HUES64 (cell line): ENCODE measurements around the gene EHD2.
"Not testable (repeated sequence)": the region's sequence is repeated elsewhere in the genome, so short reads cannot be mapped to it uniquely, and the experiment has no call there.

Source experiments
- H3K27ac ChIP-seq: 2 replicates; pipeline ENCODE4 v1.7.0; 2013; ENCODE audit warnings: low read depth, low read length, inconsistent platforms
- H3K27me3 ChIP-seq: 2 replicates; pipeline ENCODE4 v1.6.1; 2013; ENCODE audit warnings: mild to moderate bottlenecking, low read length; ENCODE audit not compliant: insufficient read depth
- H3K36me3 ChIP-seq: 2 replicates; pipeline ENCODE4 v1.6.1; 2013; ENCODE audit warnings: mild to moderate bottlenecking, low read length; ENCODE audit not compliant: insufficient read depth
- H3K4me1 ChIP-seq: 2 replicates; pipeline ENCODE4 v1.6.1; 2013; ENCODE audit warnings: mild to moderate bottlenecking, low read length, moderate library complexity; ENCODE audit not compliant: insufficient read depth
- H3K4me3 ChIP-seq: 2 replicates; pipeline ENCODE4 v1.5.1; 2013; ENCODE audit warnings: mild to moderate bottlenecking, low read length, moderate library complexity
- H3K9ac ChIP-seq: 2 replicates; pipeline ENCODE4 v1.6.1; 2013; ENCODE audit warnings: mild to moderate bottlenecking, low read depth, low read length
- H3K9me3 ChIP-seq: 2 replicates; pipeline ENCODE4 v1.6.1; 2013; ENCODE audit warnings: low read depth, low read length; ENCODE audit not compliant: insufficient read depth
- WGBS: fragments of 150-250, 120-280 bp; methylation state at CpG from one replicate; pipeline ENCODE4 v1.1.7; 2013; ENCODE audit warnings: missing lambda C conversion rate; 5-methylcytosine and 5-hydroxymethylcytosine counted together

EHD2 gene

DNA sequence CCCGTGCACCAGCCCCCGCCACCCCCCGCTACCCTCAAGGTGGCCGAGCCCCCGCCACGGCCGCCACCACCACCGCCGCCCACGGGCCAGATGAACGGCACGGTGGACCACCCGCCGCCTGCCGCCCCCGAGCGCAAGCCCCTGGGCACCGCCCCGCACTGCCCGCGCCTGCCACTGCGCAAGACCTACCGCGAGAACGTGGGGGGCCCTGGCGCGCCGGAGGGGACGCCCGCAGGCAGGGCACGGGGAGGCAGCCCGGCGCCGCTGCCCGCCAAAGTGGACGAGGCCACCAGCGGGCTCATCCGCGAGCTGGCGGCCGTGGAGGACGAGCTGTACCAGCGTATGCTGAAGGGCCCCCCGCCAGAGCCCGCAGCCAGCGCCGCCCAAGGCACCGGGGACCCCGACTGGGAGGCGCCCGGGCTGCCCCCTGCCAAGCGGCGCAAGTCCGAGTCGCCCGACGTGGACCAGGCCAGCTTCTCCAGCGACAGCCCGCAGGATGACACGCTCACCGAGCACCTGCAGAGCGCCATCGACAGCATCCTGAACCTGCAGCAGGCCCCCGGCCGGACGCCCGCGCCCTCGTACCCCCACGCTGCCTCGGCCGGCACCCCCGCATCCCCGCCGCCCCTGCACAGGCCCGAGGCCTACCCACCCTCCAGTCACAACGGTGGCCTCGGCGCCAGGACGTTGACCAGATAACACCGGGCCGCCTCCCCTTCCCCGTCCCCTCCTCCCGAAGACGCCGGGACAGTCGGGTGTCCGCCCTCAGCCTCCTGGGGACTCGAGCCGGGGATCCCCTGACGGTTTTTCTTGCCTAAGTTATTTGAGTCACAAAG, 11.3 kb upstream of the EHD2 start:
- Histone ChIP-seq H3K9me3 (no peaks in the 10 kb centered on the region), H3K27ac (no peak overlapping the region), H3K4me3 (no peak overlapping the region), H3K4me1 (no peaks in the 10 kb centered on the region), H3K36me3 (peaks cover 34% of the 10 kb centered on the region), H3K9ac (no peak overlapping the region), H3K27me3 (no peaks in the 10 kb centered on the region)
- WGBS: 95% methylated on average over 91 of the region's 91 CpGs

DNA sequence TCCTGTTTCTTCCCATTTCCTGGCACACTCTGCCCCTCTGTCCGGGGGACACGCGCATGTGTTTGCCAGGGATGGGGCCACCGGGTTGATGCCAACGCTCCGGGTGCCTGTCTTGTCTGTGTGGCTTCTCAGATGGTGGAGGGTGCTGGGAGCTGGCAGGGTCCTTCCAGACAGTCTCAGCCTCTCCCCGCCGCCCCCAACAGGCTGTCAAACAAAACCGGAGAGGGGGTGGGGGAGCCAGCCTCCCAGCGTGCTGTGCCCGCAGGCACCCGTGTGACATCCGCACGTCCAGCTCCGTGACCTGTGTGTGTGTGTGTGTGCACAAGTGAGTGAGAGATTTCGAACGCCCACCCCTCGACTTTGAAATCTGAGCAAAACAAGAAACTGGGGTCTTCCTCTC, 10.6 kb upstream of the EHD2 start:
- H3K4me1 ChIP-seq: no peaks in the 10 kb centered on the region
- H3K4me3 ChIP-seq: no peak overlapping the region
- H3K9me3 ChIP-seq: no peaks in the 10 kb centered on the region
- 96% methylated on average over 18 of the region's 18 CpGs for WGBS
- H3K27me3 ChIP-seq: no peaks in the 10 kb centered on the region
- peaks cover 34% of the 10 kb centered on the region for H3K36me3 ChIP-seq
- H3K9ac ChIP-seq: no peak overlapping the region
- no peak overlapping the region for H3K27ac ChIP-seq

DNA sequence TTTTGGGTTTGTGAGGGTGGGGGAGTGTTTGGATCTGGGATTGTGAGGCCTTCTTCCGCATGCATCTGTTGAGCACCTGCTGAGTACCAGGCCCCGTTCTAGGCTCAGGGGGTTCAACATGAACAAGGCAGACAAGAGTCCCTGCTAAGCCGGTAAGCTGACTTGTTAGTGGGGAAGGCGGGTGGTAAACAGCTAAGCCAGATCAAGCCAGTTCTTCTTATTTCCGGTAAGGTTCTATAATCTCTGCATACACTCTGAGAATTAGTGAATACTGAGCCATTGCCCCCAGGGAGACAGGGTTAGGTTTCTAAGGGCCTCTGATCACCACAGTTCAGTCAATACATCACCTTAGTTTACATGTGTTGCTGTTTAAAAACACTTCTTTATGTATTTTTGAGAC, 9.9 kb upstream of the EHD2 start:
- no peak overlapping the region for H3K9ac ChIP-seq
- no peaks in the 10 kb centered on the region for H3K9me3 ChIP-seq
- no peak overlapping the region for H3K27ac ChIP-seq
- H3K27me3 ChIP-seq: no peaks in the 10 kb centered on the region; the same call in 1 of the 2 replicates
- WGBS: 93% methylated on average over 5 of the region's 5 CpGs
- no peaks in the 10 kb centered on the region for H3K4me1 ChIP-seq
- H3K36me3 ChIP-seq: peaks cover 33% of the 10 kb centered on the region
- no peak overlapping the region for H3K4me3 ChIP-seq

DNA sequence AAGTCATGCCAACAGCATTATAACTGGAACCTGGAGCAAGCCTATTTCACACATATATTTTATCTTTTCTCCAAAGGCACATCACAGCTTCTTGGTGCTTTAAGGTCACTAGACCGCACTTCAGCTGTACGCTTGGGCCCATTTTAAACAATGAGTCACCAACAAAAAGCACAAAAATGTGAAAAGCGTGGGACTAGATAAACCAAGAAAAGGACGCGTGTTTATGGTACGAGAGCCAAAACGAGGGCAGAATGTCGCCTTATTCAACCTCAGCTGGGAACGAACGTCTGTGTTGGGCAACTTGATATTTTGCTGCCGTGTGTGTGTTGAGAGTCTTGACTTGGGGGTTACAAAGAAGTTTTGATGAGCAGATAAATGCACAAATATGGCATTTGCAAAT, 9.2 kb upstream of the EHD2 start:
- 93% methylated on average over 11 of the region's 11 CpGs for WGBS

DNA sequence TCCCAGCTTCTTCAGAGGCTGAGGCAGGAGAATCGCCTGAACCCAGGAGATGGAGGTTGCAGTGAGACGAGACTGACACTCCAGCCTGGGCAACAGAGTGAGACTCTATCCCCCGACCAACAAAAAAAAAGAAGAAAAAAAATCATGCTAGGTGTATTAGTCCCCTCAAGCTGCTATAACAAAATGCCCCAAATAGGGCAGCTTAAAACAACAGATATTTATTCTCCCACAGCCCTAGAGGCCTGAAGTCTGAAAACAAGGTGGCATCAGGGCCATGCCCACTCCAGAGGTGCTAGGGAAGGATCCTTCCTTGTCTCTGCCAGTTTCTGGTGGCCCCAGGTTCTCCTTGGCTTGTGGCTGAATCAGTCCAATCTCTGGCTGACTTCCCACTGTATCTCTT, 8.6 kb upstream of the EHD2 start:
- Histone ChIP-seq H3K36me3 (peaks cover 24% of the 10 kb centered on the region), H3K9ac (no peak overlapping the region), H3K4me1 (no peaks in the 10 kb centered on the region), H3K9me3 (no peaks in the 10 kb centered on the region), H3K4me3 (no peak overlapping the region), H3K27me3 (no peaks in the 10 kb centered on the region; the same call in 1 of the 2 replicates), H3K27ac (no peak overlapping the region)
- 92% methylated on average over 3 of the region's 3 CpGs for whole genome bisulfite sequencing

More for the DNA sequence above, 9.2 kb upstream of the EHD2 start:
- no peaks in the 10 kb centered on the region for H3K4me1 ChIP-seq
- no peak overlapping the region for H3K9ac ChIP-seq
- peaks cover 26% of the 10 kb centered on the region for H3K36me3 ChIP-seq
- no peaks in the 10 kb centered on the region for H3K9me3 ChIP-seq
- H3K27ac ChIP-seq: no peak overlapping the region
- H3K4me3 ChIP-seq: no peak overlapping the region
- no peaks in the 10 kb centered on the region; the same call in 1 of the 2 replicates for H3K27me3 ChIP-seq

DNA sequence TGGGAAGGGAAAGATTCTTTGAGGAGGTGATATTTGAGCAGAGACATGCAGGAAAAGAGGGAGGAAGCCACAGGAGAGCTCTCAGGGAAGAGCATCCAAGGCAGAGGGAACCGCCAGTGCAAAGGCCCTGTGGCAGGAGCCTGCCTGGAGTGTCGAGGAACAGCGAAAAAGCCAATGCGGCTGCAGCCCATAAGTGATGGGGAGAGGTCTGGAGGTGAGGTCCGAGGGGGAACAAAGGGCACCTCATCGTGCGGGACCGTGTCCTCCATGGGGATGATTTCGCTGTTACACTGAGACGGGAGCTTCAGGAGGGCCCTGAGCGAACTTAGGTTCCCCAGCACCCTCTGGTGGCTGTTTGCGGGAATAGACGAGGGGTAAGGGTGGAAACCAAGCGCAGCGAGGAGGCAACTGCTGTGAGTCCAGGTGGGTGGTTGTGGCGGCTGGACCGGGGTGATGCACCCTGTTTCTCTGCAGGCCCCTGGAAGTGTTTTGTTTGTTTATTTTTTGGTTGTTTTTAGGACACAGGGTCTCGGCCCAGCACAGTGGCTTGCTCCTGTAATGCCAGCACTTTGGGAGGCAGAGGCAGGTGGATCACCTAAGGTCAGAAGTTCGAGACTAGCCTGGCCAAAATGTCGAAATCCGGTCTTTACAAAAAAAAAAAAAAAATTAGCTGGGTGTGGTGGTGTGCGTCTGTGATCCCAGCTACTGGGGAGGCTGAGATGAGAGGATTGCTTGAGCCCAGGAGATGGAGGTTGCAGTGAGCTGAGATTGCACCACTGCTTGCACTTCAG, 5.9 kb upstream of the EHD2 start:
- H3K4me1 ChIP-seq: no peaks in the 10 kb centered on the region
- no peaks in the 10 kb centered on the region for H3K9me3 ChIP-seq
- no peaks in the 10 kb centered on the region; the same call in 1 of the 2 replicates for H3K27me3 ChIP-seq
- H3K9ac ChIP-seq: no peak overlapping the region
- no peak overlapping the region for H3K4me3 ChIP-seq
- WGBS: 32% methylated on average over 22 of the region's 22 CpGs
- H3K36me3 ChIP-seq: peaks cover 8% of the 10 kb centered on the region
- no peak overlapping the region for H3K27ac ChIP-seq

DNA sequence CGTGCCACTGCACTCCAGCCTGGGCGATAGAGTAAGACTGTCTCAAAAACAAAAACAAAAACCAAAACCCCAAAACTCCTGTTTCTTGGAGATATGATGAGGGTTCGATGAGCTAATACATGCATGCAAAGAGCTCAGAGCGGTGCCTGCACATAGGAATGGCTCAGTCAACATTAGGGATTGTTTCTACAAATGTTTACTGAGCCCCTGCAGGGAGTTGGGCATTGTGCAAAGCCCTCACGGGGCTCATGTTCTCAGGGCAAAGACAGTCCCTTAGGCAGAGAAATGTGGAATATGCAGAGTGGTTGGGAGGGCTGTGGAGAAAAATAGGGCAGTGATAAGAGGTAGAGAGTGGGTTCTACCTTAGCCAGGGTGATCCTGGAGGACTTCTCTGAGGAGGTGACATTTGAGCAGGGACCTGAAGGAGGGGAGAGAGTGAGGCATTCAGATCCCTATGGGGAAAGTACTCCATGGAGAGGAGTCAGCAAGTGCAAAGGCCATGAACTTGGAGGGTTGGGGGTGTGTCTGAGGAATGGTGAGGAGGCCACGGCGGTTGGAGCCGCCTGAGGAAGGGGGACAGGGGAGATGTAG, 1.5 kb upstream of the EHD2 start:
- Histone ChIP-seq H3K4me1 (no peaks in the 10 kb centered on the region), H3K36me3 (no peaks in the 10 kb centered on the region), H3K9ac (no peak overlapping the region), H3K27me3 (no peaks in the 10 kb centered on the region; the same call in 1 of the 2 replicates), H3K4me3 (no peak overlapping the region), H3K9me3 (no peaks in the 10 kb centered on the region), H3K27ac (no peak overlapping the region)
- WGBS: 64% methylated on average over 8 of the region's 8 CpGs

DNA sequence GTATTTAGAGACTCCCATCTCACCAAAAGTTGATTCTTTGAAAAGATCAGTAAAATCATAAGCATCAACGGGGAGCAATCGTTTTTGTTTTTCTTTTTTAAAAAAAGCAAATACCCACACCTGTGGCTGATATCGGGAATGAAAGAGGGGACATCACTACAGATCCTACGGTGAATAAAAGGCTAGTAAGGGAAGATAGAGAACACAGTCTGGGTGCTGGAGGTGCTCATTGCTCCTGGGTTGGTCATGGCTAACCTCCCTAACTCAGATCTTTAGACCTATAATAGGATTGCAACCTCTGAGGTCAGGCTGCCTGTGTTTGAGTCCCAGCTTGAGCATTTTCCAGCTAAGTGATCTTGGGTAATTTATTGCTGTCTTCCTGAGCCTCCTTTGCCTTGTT, 1.1 kb downstream of the EHD2 start:
- peak overlapping the region; percentile 61; the same call in 1 of the 2 replicates for H3K4me3 ChIP-seq
- H3K36me3 ChIP-seq: no peaks in the 10 kb centered on the region
- H3K9ac ChIP-seq: no peak overlapping the region
- no peaks in the 10 kb centered on the region for H3K27me3 ChIP-seq
- WGBS: 96% methylated on average over 4 of the region's 4 CpGs
- H3K9me3 ChIP-seq: no peaks in the 10 kb centered on the region
- no peak overlapping the region for H3K27ac ChIP-seq
- H3K4me1 ChIP-seq: no peaks in the 10 kb centered on the region

DNA sequence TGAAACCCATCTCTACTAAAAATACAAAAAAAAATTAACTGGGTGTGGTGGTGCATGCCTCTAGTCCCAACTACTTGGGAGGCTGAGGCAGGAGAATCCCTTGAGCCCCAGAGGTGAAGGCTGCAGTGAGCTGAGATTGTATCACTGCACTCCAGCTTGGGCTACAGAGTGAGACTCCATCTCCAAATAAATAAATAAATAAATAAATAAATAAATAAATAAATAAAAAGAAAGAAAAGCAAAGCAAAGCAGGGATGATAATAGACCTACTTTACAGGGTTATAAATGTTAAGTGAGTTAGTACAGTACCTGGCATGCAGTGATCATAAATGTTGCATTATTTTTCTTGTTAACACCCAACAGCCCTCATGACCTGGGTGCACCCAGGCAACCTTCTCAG, 1.6 kb downstream of the EHD2 start:
- not testable (repeated sequence) for H3K27ac ChIP-seq, H3K4me1 ChIP-seq, H3K4me3 ChIP-seq, H3K9ac ChIP-seq, H3K27me3 ChIP-seq, H3K9me3 ChIP-seq, H3K36me3 ChIP-seq

DNA sequence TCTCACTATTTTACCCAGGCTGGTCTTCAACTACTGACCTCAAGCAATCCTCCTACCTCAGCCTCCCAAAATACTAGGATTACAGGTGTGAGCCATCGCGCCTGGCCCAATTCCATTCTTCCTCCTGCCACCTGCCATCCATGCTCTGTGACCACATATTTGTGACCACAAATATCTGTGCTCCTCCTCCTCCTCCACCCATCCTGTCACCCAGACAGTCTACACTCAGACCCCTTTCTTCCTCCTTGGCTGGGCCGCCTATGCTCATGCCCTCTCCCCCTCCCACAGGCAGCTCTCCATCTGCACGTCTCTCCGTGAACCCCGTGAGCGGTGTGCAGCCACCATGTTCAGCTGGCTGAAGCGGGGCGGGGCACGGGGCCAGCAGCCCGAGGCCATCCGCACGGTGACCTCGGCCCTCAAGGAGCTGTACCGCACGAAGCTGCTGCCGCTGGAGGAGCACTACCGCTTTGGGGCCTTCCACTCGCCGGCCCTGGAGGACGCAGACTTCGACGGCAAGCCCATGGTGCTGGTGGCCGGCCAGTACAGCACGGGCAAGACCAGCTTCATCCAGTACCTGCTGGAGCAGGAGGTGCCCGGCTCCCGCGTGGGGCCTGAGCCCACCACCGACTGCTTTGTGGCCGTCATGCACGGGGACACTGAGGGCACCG, 3.2 kb downstream of the EHD2 start:
- H3K4me3 ChIP-seq: no peak overlapping the region
- 92% methylated on average over 32 of the region's 32 CpGs for WGBS
- H3K9ac ChIP-seq: no peak overlapping the region

More for the DNA sequence above, 3.2 kb downstream of the EHD2 start:
- H3K27me3 ChIP-seq: no peaks in the 10 kb centered on the region
- no peaks in the 10 kb centered on the region for H3K36me3 ChIP-seq
- no peaks in the 10 kb centered on the region for H3K4me1 ChIP-seq
- no peaks in the 10 kb centered on the region for H3K9me3 ChIP-seq
- H3K27ac ChIP-seq: no peak overlapping the region
